ENCODE data around the gene FBXO11. TPM values are rescaled to one million over a fixed set of nuclear protein-coding genes. Genes with fewer than 3 reads are reported as not detected.
A peak's percentile ranks its signal among the peaks of the same experiment; 100 is the strongest.

FBXO11 gene
- total RNA-seq, 4 donors from 2014 or later = 37.3 to 53.8 (median 47.0) TPM

DNA sequence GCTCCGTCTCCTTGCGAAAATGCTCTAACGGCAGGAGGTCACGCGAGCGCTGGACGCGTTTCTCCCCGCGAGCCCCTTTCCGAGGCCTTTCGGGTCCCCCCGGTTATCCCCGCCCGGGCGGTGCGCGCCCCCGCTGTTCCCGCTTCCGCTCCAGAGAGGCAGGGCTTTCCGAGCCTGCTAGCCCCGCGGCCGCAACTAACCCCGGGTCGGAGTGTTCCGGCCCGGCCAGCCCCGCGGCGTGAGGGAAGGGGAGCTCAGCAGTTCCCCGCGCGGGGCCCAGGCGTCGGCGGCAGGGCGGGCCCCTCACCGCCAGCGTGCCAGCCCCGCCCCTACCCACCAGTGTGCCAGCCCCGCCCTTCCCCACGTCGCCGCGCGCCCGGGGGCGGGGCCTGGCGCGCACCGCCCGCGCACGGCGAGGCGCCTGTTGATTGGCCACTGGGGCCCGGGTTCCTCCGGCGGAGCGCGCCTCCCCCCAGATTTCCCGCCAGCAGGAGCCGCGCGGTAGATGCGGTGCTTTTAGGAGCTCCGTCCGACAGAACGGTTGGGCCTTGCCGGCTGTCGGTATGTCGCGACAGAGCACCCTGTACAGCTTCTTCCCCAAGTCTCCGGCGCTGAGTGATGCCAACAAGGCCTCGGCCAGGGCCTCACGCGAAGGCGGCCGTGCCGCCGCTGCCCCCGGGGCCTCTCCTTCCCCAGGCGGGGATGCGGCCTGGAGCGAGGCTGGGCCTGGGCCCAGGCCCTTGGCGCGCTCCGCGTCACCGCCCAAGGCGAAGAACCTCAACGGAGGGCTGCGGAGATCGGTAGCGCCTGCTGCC is 123.4 kb downstream of the FBXO11 start, which contains the start of gene MSH6:
Gene MSH6 (plus strand): TSS at position 475 of the 815 bp plus-strand sequence. CDS start 89 bp downstream, at position 564.
- peaks cover 12 to 38% (median 31%) of the 10 kb centered on the region in 4 donors for H3K4me1 ChIP-seq
- peak within 1 kb of the TSS; percentile 92 to 99 (median 94) for H3K27ac ChIP-seq (replicated peaks in 1 of 4)
- no peaks in the 10 kb centered on the region for H3K36me3 ChIP-seq
- no peaks in the 10 kb centered on the region for H3K27me3 ChIP-seq
- no peaks in the 10 kb centered on the region for H3K9me3 ChIP-seq
- peak; percentile 96 for DNase-seq (ENCODE audit: extremely low spot score)
- intact Hi-C loops (cut with DNase I) = loop anchor here (5.0 to 10.0 kb wide), 3 partner anchors 124 to 642 kb away; partner anchors contain the start of gene FBXO11
- WGBS = 1% methylated on average over 26 of the region's 98 CpGs
- TF ChIP-seq EP300 (IDR thresholded peaks at IDR 0.05) (no peak), POLR2AphosphoS5 (IDR thresholded peaks at IDR 0.05) (peak; percentile 88 to 95), POLR2A (IDR thresholded peaks at IDR 0.05; ENCODE audit: low read depth) (peak; percentile 67)
- TF ChIP-seq, protein P1, sequence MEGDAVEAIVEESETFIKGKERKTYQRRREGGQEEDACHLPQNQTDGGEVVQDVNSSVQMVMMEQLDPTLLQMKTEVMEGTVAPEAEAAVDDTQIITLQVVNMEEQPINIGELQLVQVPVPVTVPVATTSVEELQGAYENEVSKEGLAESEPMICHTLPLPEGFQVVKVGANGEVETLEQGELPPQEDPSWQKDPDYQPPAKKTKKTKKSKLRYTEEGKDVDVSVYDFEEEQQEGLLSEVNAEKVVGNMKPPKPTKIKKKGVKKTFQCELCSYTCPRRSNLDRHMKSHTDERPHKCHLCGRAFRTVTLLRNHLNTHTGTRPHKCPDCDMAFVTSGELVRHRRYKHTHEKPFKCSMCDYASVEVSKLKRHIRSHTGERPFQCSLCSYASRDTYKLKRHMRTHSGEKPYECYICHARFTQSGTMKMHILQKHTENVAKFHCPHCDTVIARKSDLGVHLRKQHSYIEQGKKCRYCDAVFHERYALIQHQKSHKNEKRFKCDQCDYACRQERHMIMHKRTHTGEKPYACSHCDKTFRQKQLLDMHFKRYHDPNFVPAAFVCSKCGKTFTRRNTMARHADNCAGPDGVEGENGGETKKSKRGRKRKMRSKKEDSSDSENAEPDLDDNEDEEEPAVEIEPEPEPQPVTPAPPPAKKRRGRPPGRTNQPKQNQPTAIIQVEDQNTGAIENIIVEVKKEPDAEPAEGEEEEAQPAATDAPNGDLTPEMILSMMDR (IDR thresholded peaks at IDR 0.05) = peak in 1 of 3 experiments; percentile 17
- H3K4me3 ChIP-seq = peak within 1 kb of the TSS; percentile 77 to 99 (median 84)

DNA sequence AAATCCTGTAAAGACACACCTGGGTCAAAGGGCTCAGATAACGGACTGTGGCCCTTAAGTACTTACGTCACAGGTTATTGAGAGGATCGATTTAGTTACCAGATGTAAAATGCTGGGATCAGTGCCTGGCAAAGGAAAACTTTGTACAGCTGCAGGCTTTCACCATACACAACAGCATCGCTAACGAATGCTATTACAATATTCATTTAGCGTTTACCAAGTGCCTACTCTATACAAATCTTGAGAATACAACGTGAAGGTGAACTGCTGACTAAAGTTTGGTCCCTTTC is 124.0 kb downstream of the FBXO11 start:
- TF ChIP-seq POLR2A (IDR thresholded peaks at IDR 0.05; ENCODE audit: low read depth) (no peak), EP300 (IDR thresholded peaks at IDR 0.05) (no peak), POLR2AphosphoS5 (IDR thresholded peaks at IDR 0.05) (no peak)
- TF ChIP-seq, protein P1 (IDR thresholded peaks at IDR 0.05) = no peak
- peak overlapping the region; percentile 77 to 99 (median 84) for H3K4me3 ChIP-seq
- peak overlapping the region; percentile 92 to 99 (median 94) for H3K27ac ChIP-seq (replicated peaks in 1 of 4)
- intact Hi-C loops (cut with DNase I) = loop anchor here (5.0 to 10.0 kb wide), 3 partner anchors 125 to 642 kb away; partner anchors contain the start of gene FBXO11
- H3K4me1 ChIP-seq = peaks cover 12 to 36% (median 31%) of the 10 kb centered on the region in 4 donors
- H3K27me3 ChIP-seq = no peaks in the 10 kb centered on the region
- no peaks in the 10 kb centered on the region for H3K9me3 ChIP-seq
- WGBS = 3% methylated on average over 6 of the region's 7 CpGs
- DNase-seq (ENCODE audit: extremely low spot score) = no peak
- H3K36me3 ChIP-seq = no peaks in the 10 kb centered on the region

DNA sequence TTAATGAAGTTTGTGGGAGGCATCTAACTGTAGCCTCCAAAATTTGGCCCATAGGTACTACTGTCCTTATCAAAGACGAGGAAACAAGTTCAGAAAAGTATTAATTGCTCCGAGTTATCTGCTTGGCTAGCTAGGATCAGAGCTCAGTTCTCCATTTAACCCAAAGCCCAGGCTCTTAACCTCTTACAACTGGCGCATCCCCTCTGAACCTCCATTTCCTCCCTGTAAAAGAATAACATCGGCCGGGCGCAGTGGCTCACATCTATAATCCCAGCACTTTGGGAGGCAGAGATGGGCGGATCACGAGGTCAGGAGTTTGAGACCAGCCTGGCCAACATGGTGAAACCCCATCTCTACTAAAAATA is 126.9 kb downstream of the FBXO11 start:
- no peak overlapping the region for H3K27ac ChIP-seq (replicated peaks in 1 of 4)
- no peak for DNase-seq (ENCODE audit: extremely low spot score)
- WGBS = 90% methylated on average over 8 of the region's 8 CpGs
- no peaks in the 10 kb centered on the region for H3K36me3 ChIP-seq
- H3K9me3 ChIP-seq = no peaks in the 10 kb centered on the region
- TF ChIP-seq EP300 (IDR thresholded peaks at IDR 0.05) = no peak
- intact Hi-C loops (cut with DNase I) = no loop called here
- H3K4me3 ChIP-seq = no peak overlapping the region
- no peaks in the 10 kb centered on the region for H3K27me3 ChIP-seq
- peaks cover 5 to 13% (median 10%) of the 10 kb centered on the region in 4 donors for H3K4me1 ChIP-seq

DNA sequence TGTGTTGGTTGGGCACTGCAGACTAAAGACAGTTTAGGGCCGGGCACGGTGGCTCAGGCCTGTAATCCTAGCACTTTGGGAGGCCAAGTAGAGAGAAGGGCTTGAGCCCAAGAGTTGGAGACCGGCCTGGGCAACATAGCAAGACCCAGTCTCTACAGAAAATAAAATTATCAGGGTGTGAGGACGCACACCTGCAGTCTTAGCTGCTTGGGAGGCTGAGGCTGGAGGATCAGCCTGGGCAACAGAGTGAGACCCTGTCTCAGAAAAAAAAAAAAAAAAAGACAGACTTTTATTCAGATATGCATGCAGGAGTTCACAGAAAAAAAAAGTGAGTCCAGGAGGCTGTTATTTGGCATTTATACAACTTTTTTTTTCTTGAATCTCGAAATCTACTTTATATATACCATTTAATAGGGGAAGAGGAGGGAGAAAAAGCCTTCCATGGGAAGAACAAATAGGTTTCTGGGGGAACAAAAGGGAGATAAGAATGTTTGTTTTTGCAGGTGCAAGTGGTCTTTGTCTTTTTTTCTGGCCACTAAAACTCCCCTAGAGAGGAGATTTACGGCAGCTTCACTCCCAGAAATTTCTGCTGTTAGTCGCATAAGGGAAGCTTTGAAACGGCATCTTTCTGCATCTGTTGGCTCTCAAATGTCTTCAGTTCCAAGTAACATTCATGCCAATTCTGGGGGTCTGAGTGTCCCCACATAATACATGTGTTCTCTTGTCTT is 127.4 kb downstream of the FBXO11 start:
- no peaks in the 10 kb centered on the region for H3K27me3 ChIP-seq
- no peak overlapping the region for H3K4me3 ChIP-seq
- 88% methylated on average over 8 of the region's 8 CpGs for WGBS
- no peak overlapping the region for H3K27ac ChIP-seq (replicated peaks in 1 of 4)
- no peaks in the 10 kb centered on the region for H3K9me3 ChIP-seq
- intact Hi-C loops (cut with DNase I) = no loop called here
- no peak for DNase-seq (ENCODE audit: extremely low spot score)
- H3K4me1 ChIP-seq = peaks cover 0 to 8% (median 7%) of the 10 kb centered on the region in 4 donors
- no peaks in the 10 kb centered on the region for H3K36me3 ChIP-seq
- TF ChIP-seq POLR2AphosphoS5 (IDR thresholded peaks at IDR 0.05) (no peak), POLR2A (IDR thresholded peaks at IDR 0.05; ENCODE audit: low read depth) (no peak), EP300 (IDR thresholded peaks at IDR 0.05) (no peak)
- TF ChIP-seq, protein P1 (IDR thresholded peaks at IDR 0.05) = no peak
